ENCODE data around the gene NCKAP5.

Gene NCKAP5

DNA sequence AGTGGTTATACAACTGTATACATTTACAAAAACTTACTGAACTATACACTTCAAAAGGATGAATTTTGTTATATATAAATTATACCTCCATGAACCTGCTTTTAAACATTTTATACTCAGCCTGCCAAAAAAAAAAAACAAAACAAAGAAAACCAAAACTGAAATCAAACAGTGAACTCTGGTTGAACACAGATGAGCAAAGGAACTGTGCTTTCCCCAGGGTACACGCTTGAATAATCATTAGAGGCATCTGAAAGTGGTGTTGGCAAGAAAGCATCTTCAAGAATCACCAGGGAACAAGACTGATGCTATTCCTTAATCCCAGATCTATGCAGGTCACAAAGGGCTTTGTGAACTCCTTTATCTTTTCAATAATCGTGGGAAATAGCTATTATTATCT lies 821.2 kb downstream of the NCKAP5 start:
- H3K9me3 Mint-ChIP-seq = peaks cover 0 to 2% of the 10 kb centered on the region in 2 donors
- no peak overlapping the region for H3K27ac Mint-ChIP-seq
- no peak overlapping the region for H3K4me3 Mint-ChIP-seq
- no peaks in the 10 kb centered on the region for H3K27me3 Mint-ChIP-seq
- no peak for ATAC-seq
- DNase-seq = no peak
- H3K4me1 Mint-ChIP-seq = no peaks in the 10 kb centered on the region

DNA sequence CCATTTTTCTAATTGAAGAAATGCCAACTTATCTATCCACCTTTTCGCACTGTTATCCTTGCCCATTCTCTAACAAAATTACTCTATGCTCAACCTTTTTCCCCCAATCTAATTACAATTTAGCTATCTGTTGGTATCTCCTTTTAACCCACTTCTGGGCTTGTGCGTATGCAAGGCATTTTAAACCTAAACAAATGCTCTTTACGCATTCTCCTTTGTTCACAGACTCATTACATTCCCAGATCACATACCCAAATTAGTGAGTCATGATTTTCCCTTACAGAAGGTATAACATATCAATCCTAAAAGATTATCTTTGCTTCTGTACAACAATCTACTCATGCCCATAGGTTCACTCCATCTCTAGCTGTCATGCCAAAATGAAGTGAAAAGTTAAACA lies 826.5 kb downstream of the NCKAP5 start:
- Mint-ChIP-seq H3K4me3 (no peak overlapping the region), H3K9me3 (peaks cover 0 to 7% of the 10 kb centered on the region in 2 donors), H3K27me3 (no peaks in the 10 kb centered on the region), H3K27ac (no peak overlapping the region), H3K4me1 (no peaks in the 10 kb centered on the region)
- ATAC-seq (no peak), DNase-seq (no peak)

DNA sequence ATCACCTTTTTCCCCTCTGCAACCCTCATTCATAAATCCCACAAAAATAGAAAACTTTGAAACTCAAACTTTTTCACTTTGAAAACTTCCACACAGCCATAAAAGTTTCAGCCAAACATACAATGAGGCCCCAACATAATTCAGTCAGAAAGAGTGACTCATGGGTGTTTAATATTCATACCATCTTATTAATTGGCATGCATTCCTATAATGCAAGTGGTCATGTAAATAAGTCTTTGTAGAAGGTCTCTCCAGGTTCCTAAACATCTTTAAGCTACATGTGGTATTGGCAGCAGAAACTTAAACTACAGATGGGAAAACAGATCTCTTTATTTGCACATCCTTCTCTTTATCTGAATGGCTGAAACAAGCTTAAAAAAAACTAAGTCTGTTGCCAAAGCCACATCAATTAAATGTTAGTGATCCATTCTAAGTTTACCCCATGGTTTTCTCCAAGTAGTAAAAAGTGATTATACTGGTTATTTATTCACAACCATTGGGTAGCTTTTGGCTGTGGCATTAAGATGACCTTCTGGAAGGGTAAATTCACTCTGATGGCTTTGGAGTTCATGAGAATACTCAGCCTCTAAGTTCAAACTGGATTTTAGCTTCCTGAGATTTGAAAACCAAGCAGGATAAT lies 828.1 kb downstream of the NCKAP5 start:
- H3K27ac Mint-ChIP-seq = no peak overlapping the region
- ATAC-seq = no peak
- DNase-seq = no peak
- H3K4me1 Mint-ChIP-seq = no peaks in the 10 kb centered on the region
- H3K9me3 Mint-ChIP-seq = peaks cover 4 to 7% of the 10 kb centered on the region in 2 donors
- no peaks in the 10 kb centered on the region for H3K27me3 Mint-ChIP-seq
- no peak overlapping the region for H3K4me3 Mint-ChIP-seq

DNA sequence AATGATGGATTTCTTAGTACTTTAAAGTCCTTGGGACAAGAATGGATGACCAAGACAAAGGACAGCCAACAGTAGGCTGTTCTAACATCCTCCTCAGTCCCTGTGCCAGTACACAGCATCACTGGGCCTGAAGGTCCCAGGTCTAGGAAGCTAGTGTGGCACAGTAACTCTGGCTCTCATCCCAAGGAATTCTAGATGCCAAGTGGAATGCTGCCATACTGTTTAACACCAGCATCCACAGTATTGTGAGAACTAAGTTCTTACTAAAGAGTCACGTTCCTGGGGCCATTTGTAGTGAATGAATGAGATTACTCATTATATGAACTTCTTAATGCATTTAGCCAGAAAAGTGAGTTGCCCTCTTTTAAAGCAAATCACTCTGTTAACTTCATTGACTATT lies 830.0 kb downstream of the NCKAP5 start:
- ATAC-seq (no peak), DNase-seq (no peak)
- Mint-ChIP-seq H3K4me1 (no peaks in the 10 kb centered on the region), H3K9me3 (peaks cover 7 to 8% of the 10 kb centered on the region in 2 donors), H3K4me3 (no peak overlapping the region), H3K27ac (no peak overlapping the region), H3K27me3 (no peaks in the 10 kb centered on the region)

DNA sequence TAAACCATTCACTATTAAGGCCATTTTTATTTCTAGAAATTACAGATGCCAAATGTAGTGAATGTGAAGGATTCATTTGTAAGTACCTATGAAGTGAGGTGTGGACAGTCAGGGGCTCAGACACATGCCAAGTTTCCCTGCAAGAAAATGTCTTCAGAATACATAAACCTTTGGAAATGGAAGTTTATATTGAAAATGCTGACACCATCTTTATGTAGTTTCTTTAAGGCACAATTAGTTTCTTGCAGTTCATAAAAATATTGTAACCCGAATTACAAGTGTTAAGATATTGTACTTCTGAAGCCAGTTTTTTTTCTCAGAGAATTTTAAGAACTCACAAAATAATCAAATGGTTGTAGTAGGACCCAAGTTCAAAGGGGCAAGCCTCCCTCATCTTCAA lies 832.2 kb downstream of the NCKAP5 start:
- H3K27me3 Mint-ChIP-seq = no peaks in the 10 kb centered on the region
- no peak overlapping the region for H3K27ac Mint-ChIP-seq
- H3K9me3 Mint-ChIP-seq = peaks cover 0 to 15% of the 10 kb centered on the region in 2 donors
- DNase-seq (no peak), ATAC-seq (no peak)
- H3K4me3 Mint-ChIP-seq = no peak overlapping the region
- H3K4me1 Mint-ChIP-seq = no peaks in the 10 kb centered on the region

DNA sequence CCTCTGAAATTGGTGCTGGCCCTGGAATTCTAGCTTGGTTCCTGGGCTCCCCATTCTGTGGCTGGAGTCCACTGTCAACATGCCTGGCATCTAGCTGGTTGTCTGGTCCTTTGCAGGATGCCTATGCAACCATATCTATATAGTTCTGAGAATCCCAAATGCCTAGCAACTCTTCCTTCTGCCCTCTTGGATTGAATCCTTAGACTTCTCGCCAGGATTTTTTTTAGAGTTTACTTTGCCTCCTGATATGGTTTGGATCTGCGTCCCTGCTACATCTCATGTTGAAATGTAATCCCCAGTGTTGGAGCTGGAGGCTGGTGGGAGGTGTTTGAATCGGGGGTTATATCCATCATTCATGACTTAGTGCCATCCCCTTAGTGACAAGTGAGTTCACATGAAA lies 833.3 kb downstream of the NCKAP5 start:
- H3K27me3 Mint-ChIP-seq = no peaks in the 10 kb centered on the region

DNA sequence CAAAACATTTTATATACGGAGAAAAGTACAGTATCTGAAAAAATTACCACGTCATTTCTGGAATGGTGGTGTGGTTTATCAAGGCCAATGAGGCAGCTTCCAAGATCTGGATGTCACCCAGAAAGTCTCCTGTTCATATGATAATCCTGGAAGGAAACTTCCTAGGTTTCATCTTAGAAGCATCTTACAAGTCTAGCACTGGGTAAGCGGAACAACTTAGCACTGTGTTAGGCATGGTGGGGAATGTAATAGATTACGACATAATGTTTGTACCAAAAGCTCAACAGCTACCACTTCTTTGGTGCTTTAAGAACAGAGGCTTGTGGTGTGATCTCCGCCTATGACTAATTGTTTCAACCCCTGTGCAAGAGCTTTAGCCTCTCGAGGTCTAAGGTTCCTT lies 835.2 kb downstream of the NCKAP5 start:
- H3K4me1 Mint-ChIP-seq = no peaks in the 10 kb centered on the region
- no peaks in the 10 kb centered on the region for H3K27me3 Mint-ChIP-seq
- ATAC-seq = no peak
- peaks cover 0 to 15% of the 10 kb centered on the region in 2 donors for H3K9me3 Mint-ChIP-seq
- no peak overlapping the region for H3K27ac Mint-ChIP-seq
- DNase-seq = no peak
- no peak overlapping the region for H3K4me3 Mint-ChIP-seq

More for the DNA sequence above, 833.3 kb downstream of the NCKAP5 start:
- Mint-ChIP-seq H3K4me3 (no peak overlapping the region), H3K4me1 (no peaks in the 10 kb centered on the region), H3K9me3 (peaks cover 0 to 15% of the 10 kb centered on the region in 2 donors), H3K27ac (no peak overlapping the region)
- ATAC-seq = no peak
- no peak for DNase-seq

DNA sequence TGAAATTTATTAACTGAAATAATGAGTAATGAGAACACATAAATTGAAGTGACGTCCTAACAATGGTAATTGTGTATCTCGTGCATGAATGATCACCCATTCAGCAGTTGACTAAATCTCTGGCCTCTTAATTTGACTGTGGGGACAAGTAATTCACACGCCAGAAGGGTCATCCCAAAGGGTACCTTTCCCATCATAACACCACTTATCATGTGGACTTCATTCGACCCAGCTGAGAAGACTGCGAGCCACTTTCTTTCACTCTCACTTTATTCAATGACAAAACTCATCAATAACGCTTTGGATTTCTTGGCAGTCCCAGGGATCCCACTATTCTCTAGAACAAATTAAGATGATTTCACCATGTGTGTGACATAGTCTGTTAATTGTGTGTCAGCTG lies 835.6 kb downstream of the NCKAP5 start:
- no peak for DNase-seq
- Mint-ChIP-seq H3K4me3 (no peak overlapping the region), H3K27ac (no peak overlapping the region), H3K9me3 (peaks cover 0 to 15% of the 10 kb centered on the region in 2 donors), H3K27me3 (no peaks in the 10 kb centered on the region), H3K4me1 (no peaks in the 10 kb centered on the region)
- no peak for ATAC-seq

DNA sequence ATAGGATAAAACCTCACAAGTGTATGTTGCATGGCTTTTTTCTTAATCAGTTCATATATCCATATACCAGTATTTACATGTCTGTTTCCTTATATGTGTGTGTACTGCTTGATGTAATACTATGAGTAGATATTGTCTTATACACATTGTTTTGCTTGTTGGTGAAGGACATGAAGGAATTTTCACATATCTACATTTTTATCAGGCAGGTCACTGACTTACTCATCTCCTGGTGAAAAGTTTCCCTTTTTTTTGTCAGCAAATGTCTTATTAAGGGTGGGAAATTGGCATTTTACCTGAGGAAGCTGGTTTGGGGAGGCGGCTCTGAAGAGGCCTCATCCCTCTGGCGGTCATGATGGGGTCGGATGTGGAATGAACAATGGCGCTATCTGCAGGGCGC lies 836.8 kb downstream of the NCKAP5 start:
- H3K27me3 Mint-ChIP-seq = no peaks in the 10 kb centered on the region
- H3K27ac Mint-ChIP-seq = no peak overlapping the region
- peaks cover 0 to 15% of the 10 kb centered on the region in 2 donors for H3K9me3 Mint-ChIP-seq
- DNase-seq (no peak), ATAC-seq (no peak)
- H3K4me1 Mint-ChIP-seq = no peaks in the 10 kb centered on the region
- no peak overlapping the region for H3K4me3 Mint-ChIP-seq

DNA sequence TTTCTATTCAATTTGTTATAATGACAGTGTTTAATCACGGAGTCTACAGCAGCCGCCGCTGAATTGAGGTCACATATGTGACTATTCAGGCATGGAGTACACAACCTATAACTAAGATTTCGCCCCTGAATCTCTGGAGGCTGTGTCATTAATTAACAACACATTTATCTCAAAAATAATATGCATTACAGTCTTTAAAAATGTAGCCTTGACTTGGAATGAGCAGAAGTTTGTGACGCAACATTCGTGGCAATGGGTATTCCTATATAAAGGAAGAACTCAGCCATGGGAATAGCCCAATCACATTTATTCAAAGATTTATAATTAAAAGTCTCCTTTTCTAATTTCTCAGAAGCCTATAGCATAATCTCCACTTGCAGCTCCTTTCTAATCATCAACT lies 837.7 kb downstream of the NCKAP5 start:
- Mint-ChIP-seq H3K27ac (no peak overlapping the region), H3K9me3 (peaks cover 0 to 14% of the 10 kb centered on the region in 2 donors), H3K4me3 (no peak overlapping the region), H3K4me1 (no peaks in the 10 kb centered on the region), H3K27me3 (no peaks in the 10 kb centered on the region)
- no peak for DNase-seq
- ATAC-seq = no peak

DNA sequence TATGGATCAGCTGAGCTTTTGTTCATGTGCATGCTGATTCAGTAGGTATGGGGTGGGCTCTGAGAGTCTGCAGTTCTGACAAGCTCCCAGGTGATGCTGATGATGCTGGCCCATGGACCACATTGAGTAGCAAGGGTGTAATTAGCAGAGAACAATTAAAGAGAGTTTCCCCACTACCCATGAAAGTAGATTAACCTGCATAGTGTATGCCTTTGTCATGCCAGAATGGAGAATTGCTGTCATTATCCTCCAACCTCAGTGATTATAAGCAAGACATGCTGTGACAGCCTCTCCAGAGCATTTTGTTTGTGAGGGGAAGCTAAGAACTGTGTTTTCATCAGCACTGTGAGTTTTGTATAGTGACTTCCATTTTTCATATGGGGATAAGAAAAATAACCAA lies 838.7 kb downstream of the NCKAP5 start:
- DNase-seq (no peak), ATAC-seq (no peak)
- no peak overlapping the region for H3K27ac Mint-ChIP-seq
- no peaks in the 10 kb centered on the region for H3K4me1 Mint-ChIP-seq
- peaks cover 0 to 6% of the 10 kb centered on the region in 2 donors for H3K9me3 Mint-ChIP-seq
- no peak overlapping the region for H3K4me3 Mint-ChIP-seq
- no peaks in the 10 kb centered on the region for H3K27me3 Mint-ChIP-seq

DNA sequence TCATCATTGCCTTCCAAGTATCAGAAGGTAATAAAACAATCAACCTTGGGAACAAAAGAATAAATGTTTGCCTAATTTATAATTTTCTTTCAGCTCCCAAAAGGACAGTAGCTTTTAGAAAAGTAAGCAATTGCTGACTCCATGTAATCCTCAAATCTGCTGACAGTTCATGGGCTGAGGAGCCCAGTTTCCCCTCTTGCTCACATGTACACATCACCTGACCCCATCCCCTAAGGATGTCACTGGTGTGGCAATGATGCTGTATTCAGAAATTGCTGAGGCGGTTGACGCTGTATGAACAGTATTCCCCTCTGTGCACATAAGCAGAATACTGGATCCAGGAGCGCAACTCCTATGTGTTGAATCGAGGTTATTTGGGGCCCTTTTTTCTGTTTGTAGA lies 842.1 kb downstream of the NCKAP5 start:
- DNase-seq (no peak), ATAC-seq (no peak)
- H3K9me3 Mint-ChIP-seq = peaks cover 0 to 4% of the 10 kb centered on the region in 2 donors
- H3K27ac Mint-ChIP-seq = no peak overlapping the region
- H3K27me3 Mint-ChIP-seq = no peaks in the 10 kb centered on the region
- H3K4me3 Mint-ChIP-seq = no peak overlapping the region
- no peaks in the 10 kb centered on the region for H3K4me1 Mint-ChIP-seq

DNA sequence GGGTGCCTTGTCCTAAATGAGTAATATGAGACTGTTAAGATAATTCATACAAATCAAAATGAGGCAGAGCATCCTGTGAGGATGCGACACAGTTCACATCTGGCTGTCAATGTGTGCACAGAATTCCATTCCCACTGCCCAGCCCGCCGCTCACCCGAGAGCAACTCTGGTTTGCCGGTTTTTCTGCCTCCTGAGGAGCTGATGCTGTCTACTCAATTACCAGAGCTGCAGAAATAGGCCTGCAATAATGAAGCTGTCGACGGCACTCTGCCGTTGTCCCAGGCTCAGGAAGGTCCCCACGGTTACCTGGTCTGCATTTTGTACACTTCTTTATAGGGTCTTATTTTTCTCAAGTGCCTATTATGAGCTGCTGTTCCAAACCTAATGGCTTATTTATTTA lies 842.5 kb downstream of the NCKAP5 start:
- no peaks in the 10 kb centered on the region for H3K27me3 Mint-ChIP-seq

DNA sequence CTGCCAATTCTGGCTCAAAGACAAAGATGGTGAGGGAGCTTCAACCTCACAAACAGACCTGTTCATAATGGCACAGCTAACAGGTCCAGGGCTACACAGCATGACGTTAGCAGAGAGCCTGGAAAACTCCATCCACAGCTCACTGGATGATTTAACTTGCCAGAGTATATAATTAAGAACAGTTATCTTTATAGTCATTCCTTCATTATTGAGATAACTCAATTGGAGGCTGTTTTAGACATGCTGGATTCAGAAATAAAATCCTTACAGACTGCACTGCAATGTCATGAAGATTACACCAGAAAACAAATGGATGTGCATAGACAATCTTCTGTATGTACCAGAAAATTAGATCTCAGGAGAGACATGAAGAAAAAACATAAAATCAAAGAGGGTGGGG lies 843.1 kb downstream of the NCKAP5 start:
- ATAC-seq = no peak
- DNase-seq = no peak
- H3K4me1 Mint-ChIP-seq = no peaks in the 10 kb centered on the region
- no peak overlapping the region for H3K4me3 Mint-ChIP-seq
- H3K9me3 Mint-ChIP-seq = peaks cover 0 to 4% of the 10 kb centered on the region in 2 donors
- H3K27ac Mint-ChIP-seq = no peak overlapping the region
- H3K27me3 Mint-ChIP-seq = no peaks in the 10 kb centered on the region

More for the DNA sequence above, 842.5 kb downstream of the NCKAP5 start:
- DNase-seq (no peak), ATAC-seq (no peak)
- Mint-ChIP-seq H3K4me1 (no peaks in the 10 kb centered on the region), H3K4me3 (no peak overlapping the region), H3K27ac (no peak overlapping the region), H3K9me3 (peaks cover 0 to 4% of the 10 kb centered on the region in 2 donors)

DNA sequence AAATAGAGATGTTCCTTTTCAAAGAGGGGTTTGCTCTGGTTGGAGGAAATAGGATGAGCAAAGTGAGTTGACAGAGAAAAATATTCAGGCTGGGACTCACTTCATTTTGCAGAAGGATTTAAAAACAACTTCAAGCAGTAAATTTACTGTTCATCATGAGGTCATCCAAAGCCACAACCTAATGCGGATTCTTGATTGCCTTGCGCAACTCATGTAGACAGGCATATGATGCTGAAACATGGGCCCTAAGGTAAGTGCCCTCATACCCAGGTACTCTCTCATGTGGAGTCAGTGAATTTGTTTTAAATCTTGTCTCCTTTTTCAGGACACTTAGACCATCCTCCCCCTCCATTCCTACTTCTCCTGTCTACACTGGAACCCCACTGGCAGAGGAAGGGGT lies 846.3 kb downstream of the NCKAP5 start:
- ATAC-seq (no peak), DNase-seq (no peak)
- peaks cover 4 to 14% of the 10 kb centered on the region in 2 donors for H3K9me3 Mint-ChIP-seq
- no peak overlapping the region for H3K27ac Mint-ChIP-seq
- no peak overlapping the region for H3K4me3 Mint-ChIP-seq
- no peaks in the 10 kb centered on the region for H3K4me1 Mint-ChIP-seq
- H3K27me3 Mint-ChIP-seq = no peaks in the 10 kb centered on the region

DNA sequence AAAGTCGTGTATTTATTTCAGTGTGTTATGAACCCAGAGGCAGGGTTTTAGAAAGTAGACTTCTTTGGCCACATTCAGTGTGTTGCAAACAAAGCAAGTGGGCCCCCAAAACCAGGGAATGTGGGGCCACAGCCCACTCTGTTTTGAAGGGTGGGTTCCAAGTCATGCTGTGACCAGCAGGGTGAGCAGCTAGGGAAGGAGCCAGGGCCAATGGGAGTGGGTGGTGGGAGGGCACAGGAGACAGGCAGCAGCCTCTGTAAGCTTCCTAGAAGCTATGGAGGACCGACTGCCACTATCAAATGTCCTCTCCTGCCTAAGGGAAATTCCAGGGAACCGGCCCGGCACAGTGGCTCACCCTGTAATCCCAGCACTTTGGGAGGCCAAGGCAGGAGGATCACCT lies 847.9 kb downstream of the NCKAP5 start:
- H3K4me1 Mint-ChIP-seq = no peaks in the 10 kb centered on the region
- DNase-seq (no peak), ATAC-seq (no peak)
- no peaks in the 10 kb centered on the region for H3K27me3 Mint-ChIP-seq
- H3K4me3 Mint-ChIP-seq = no peak overlapping the region
- peaks cover 4 to 14% of the 10 kb centered on the region in 2 donors for H3K9me3 Mint-ChIP-seq
- H3K27ac Mint-ChIP-seq = no peak overlapping the region

DNA sequence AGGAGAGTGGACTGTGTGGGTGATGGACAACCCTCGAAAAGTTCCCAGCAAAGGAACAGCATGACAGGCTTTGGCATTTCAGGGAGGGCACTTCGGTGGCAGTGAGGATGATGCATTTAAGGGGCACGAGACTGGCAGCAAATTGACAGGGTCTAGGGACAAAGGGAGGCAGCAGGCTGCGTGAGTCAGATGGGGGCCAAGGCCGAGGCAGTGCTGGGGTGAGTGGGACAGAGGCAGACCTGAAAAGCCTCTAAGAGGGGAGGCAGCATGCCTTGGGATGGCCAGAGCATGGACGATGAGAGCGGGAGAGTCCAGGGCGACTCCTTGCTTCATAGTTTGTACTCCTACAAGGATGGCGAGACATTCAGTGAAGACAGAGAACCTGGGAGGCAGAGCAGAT lies 848.8 kb downstream of the NCKAP5 start:
- DNase-seq (no peak), ATAC-seq (no peak)
- H3K4me1 Mint-ChIP-seq = no peaks in the 10 kb centered on the region
- H3K27ac Mint-ChIP-seq = peak overlapping the region in 1 of 2 donors; percentile 65
- H3K4me3 Mint-ChIP-seq = no peak overlapping the region
- H3K9me3 Mint-ChIP-seq = peaks cover 4 to 14% of the 10 kb centered on the region in 2 donors
- H3K27me3 Mint-ChIP-seq = no peaks in the 10 kb centered on the region
